ENCODE data around the gene EPHB2.

EPHB2 gene

DNA sequence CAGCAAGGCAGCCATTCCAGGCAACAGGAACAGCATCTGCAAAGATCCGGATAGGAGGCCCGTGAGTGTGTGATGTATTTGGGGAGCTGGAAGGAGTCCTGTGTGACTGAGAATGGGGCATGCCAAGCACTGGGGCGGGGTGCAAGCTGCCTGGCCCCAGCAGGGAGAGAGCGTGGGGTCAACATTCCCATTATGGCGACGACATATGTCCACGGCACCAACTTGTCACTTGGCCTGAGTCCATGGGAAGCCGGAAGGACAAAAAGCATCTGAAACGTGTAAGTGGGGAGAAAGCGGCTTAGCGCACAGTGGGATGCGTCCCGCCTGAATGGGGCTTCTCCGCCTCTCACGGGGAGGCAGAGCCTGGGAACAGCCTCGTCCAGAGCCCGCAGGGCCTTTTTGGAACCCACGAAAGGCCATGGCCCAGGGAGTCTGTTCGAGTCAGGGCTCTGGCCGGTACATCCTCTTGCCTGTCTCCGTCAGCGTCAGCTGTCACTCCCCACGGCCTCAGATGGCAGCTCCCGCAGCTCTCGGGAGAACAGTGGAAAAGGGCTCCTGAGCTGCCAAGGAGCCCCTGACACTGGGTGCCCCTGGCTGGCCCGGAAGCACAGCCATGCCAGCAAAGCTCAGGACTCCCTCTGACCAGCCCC lies 12.4 kb downstream of the EPHB2 start:
- DNase-seq (ENCODE audit: low read depth) = no peak

DNA sequence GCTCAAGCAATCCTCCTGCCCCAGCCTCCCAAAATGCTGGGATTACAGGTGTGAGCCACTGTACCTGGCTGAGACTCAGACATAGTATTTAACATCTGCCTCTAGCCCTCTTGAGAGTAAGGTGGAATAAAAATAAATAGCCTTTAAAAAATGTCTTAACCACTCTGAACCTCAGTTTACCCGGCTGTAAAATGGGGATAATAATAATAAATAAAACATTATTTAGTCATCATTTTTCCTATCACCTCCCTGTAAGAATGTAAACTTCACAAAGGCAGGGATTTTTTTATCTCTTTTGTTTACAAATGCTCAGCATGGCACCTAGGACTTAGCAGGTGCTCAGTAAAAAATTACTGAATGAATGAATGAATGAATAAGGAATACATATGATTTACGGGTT lies 17.2 kb downstream of the EPHB2 start:
- no peak for DNase-seq (ENCODE audit: low read depth)

DNA sequence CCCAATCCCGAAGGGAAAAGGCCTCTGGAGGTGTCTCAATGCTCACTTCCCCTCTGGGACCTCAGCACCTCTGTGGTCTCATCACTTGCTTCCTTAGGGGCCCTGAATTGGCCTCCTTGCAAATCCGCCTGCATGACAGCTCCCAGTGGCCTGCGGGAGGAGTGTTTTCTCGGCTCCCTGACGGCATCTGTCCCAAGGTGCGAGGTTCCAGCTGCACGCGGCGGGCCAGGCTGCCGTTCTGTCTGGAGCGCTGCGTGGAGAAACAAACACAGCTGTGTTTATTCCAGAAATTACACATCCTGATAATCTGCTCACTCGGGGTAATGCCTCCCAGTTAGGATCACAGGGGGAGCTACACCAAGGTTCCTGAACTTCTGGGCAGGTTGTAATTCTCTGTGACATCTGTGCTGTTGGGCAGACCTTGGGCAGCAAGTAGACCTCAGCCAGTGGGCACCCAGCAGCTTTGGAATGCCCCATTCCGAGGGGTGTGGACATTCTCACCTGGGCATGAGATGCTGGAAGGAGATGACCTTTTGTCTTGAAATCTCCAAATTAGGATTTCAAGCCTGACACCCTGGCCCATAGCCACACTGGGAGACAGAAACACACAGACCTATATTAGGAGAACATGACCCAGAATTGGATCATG lies 18.2 kb downstream of the EPHB2 start:
- no peak for DNase-seq (ENCODE audit: low read depth)

DNA sequence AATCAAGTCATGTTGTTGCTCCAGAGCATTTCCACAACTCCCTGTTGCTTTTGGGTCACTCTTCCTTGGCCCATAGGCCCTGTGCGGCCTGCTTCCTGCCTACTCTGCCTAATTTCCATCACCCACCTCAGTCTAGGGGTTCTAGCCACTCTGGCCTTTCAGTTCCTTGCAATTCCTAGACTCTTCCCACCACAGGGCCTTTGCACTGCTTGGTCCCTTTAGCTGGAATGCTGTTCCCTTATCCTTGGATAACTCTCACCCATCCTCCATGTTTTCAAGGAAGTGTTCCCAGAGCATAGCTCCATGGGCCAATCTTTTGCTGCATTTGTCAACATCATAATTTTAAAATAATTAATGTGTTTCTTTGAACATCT lies 18.7 kb downstream of the EPHB2 start:
- no peak for DNase-seq (ENCODE audit: low read depth)

DNA sequence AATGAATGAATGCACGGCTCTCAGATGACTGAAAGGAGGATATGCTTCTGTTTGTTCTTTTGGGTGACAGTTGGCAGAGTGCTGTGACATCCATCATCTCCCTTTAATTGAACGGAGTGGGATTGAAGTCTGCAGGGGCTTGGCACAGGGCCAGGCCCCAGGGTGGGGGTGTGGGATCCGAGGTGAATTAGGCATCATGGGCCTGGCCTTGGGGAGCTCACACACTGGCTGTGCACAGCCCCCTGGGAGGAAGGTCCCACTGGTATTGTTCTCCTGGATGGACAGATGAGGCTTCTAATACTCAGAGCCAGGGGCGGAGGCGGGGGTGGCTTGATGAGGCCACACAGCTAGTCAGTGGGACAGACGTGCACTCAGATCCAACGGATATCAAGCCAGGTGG lies 19.3 kb downstream of the EPHB2 start:
- no peak for DNase-seq (ENCODE audit: low read depth)

DNA sequence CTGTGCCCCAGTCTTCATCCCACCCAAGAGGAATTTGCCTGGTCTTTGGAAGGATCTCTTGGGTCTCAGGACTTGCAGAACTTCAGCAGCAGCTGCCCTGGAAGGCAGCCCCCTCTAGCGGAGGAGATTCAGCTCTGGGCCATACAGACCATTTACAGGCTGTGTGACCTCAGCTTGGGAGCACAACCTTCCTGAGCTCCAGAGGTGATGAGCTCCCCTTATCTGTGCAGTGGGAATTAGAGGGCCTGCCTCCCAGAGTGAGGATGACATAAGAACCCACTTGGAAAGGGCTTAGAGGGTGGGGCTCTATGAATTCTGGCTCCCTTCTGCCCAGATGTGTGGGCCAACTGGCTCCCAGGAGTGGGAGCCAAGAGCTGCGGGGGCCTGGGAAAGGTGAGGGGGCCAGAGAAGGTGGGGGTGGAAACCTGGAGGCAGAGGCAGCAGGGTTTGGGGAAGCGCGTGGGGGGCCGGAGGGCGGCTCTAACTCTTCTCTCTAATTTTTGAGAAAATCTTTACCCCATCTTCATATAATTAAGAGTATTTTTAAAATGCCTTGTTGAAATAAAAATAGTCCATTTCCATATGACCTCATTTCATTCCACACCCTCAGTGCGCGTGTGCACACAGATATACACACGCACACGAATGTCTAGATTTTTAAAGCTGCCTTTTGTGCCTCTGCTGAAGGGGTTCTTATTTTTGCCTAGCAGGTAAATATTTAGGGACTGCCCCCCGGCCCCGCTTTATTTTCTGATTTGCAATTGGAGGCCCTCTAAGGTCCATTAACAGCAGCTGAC lies 21.5 kb downstream of the EPHB2 start:
- no peak for DNase-seq (ENCODE audit: low read depth)

DNA sequence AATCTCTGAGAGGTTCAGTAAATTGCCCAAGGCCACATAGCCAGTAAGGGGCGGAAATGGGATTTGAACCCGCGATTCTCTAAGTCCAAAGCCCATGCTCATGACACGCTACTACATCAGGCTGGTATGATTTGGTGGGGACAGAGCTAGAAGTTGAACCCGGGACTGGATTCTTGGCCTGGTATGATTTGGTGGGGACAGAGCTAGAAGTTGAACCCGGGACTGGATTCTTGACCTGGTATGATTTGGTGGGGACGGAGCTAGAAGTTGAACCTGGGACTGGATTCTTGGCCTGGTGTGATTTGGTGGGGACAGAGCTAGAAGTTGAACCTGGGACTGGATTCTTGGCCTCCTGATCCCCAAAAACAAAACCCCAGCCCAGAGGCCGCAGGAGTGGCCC lies 23.0 kb downstream of the EPHB2 start:
- no peak for DNase-seq (ENCODE audit: low read depth)

DNA sequence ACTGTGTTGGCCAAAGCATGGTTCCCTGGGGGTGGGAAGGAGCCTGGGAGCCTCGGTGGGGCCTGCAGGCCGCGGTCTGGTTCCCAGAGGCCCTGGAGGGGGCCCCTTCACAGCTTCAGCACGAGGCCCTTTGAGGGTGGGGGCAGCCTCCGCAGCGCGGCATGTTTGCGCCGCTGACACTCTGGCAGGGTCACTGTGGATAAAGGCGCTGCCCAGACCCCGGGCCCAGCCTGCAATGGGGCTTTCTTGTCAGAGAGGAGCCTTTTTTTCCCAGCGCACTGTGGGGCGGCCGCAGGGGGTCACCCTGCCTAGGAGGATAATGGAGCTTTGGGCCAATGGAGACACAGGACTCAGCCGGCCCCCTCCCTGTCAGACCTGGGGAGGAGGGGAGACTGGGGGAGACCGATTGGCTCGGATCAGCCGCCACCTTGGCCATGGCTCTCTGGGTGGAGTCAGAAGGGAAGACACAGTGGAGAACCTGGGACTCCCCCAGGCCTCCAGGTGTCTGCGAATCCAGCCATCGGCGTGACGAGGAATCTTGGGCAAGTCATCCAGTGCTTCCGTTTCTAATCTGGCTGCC lies 26.0 kb downstream of the EPHB2 start:
- no peak for DNase-seq (ENCODE audit: low read depth)

DNA sequence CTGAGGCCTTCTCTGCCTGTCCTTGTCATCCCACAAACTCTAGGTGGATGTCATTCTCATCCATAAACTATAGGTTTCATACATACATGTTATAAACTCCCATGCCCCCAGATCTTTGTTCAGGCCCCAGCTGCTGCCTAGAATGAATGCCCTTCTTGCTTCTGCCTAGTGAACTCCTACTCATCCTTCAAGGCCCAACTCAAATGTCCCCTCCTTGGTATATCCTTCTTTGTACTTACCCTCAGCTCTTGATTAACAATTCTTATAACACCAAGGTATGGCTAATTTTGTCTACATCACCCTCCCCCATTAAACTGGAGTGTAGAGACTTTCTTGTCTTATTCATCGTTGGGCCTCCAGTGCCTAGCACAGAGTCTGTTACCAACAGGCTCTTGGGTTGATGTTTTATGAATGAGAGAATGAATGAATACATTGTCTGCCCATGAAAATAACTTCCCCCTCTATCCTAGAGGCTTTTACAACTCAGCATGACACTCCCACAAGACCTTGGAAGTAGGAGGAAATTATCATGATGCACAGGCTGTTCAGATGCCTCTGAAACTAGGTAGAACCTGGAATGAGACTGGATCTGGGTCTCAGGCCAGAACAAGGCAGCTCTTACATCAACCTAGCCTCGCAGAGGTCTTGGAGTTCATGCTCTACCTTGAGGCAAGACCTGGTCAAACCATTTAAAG lies 26.9 kb downstream of the EPHB2 start:
- DNase-seq (ENCODE audit: low read depth) = no peak

DNA sequence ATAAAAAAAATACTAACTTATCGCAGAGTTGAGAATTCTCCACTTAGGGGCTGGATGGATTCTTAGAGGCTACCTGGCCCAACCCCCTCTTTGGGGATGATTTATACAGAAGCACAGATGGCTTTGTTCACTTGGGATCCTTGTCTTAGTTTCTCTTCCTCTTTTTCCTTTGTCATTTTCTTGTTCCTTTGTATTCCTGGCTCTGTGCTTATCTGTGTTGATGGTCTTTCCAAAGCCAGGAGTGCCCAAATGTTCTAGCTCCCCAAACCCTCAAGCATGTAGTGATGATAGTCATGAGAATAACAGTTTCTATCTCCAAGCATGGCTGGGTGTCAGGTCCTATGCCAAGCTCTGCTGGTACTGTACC lies 27.4 kb downstream of the EPHB2 start:
- no peak for DNase-seq (ENCODE audit: low read depth)

DNA sequence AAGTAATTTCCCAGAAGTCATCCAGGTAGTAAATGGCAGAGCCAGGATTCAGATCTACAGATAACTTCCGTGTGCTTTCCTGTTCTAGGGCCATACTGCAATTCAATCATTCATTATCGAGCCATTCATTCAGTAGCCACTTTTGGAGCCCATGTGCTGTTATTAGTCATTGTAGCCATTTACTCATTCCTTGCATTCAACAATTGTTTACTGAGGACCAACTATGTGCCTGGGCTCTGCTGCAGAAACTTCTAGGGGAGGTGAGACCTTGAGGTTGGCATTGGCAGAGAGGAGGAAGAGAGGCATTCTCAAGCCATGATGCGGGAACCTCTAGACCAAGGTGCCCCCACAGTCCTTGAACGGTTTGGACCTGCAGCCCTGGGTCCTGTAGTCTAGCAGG lies 27.9 kb downstream of the EPHB2 start:
- DNase-seq (ENCODE audit: low read depth) = no peak

DNA sequence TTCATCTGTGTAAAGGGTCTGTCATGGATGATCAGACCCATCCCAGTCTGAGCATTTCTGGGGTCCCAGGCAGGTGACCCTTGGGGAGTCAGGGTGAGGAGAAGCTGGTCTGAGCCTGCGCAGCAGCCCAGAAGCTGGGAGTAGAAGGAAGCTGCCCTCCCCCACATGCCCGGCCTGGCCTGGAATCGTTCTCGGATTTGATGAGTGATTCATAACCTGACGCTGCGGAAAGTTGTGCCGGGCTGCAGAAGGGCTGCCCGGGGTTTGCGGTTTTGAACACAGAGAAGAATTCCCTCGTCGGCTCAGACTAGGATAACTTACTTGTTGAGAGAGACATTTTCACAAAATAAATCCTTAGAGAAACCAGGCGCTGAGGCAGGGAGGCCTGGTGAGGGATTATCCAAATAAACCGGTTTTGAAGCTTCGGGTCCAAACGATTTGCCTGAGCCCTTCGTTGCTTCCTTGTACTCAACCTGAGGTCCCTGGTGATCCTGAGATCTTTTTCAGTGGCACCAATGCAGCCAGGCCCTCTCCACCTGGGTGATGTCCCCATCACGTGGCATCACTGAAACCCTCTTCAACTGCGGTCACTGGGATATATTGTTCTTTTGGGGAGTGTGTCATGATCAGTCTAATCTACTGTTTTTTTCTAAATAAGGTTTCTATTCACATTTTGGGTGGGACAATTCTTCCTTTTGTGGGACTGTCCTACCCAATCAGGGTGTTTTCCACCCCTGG lies 29.2 kb downstream of the EPHB2 start:
- DNase-seq (ENCODE audit: low read depth) = no peak

DNA sequence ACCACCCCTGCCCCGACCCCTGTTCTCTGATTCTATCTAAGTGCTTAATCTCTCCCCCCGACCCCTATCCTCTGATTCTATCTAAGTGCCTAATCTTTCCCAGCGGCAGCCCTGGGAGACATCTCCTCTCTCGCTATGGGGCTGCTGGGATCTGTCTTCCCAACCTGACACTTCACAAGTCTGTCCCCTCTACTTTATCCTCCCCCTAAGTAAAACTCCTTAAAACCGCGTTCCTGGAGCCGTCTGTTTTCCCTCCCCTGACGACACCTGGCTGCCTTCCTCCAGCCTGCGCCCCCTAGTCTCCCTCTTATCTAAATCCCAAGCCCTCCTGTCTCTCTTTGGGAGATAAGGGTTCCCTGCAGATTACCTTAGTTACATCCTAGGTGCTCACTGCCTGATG lies 30.5 kb downstream of the EPHB2 start:
- no peak for DNase-seq (ENCODE audit: low read depth)

DNA sequence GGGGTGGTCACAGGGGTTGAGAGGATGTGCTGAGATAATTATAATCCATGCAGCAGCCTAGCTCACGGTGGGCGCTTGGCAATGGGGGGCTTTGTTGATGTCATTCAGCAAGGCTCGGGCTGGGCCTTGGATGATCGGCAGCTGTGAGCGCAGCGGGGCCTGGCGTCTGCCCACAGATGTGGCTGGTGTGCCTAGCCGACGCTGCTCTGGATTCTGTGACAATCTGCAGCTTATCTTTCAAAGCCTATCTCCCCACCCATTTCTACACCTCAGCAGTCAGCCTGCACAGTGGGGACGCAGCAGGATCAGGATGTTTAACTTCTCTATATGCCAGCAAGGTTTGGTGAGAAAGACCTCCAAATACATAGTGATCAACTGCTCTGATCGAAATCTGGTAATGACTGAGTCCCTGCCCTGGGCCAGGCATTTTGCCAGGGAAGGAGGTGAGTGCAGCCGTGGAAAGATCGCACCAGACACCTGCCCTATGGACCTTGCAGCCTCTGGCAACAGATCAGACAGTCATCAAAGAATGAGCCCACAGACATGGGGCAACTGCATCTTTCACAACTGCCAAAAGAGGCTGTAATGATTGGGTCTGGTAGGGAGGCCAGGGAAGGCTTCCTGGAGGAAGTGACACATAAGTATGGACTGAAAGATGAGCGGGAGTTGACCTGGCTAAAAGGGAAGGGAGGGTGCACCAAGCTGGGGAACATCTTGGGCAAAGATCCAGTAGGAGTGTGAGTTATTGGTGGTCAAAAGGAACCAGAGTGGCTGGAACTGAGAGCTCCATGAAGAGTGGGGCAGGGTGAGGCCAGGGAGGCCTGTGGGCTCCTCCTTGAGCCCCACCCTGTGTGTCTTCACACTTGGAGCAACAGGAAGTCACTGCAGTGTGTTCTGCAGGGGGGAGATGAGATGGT lies 35.3 kb downstream of the EPHB2 start:
- DNase-seq (ENCODE audit: low read depth) = no peak

DNA sequence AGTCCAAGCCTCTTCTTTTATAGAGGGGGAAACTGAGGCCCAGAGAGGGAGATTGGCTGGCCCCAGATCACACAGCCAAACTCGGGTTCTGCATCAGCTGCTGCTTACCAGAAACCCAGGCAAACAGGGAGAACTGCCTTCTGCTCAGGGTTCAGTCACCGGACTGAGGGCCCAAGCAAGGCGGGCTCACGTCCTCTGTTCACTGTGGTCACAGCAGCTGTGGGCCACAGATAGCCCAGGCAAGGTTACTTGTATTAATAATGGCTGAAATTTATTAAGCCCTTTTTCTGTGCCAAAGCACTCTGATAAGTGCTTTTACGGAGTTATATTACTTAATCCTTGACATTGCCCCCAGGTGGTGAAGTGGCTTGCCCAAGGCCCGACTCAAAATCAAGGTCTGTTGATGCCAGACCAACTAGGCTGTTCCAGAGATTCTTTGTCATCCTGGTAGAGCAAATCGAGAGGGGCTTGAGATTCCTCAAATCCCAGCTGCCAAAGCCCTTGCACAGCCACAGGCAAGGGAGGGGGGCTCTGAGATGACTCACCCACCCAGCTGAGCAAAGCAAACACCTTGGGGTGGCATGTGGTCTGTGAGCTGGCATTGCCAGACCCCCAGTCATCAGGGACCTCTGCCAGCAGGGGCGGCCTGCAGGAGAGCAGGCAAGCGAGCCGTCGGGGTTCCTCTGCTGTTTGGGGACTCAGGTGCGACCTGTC lies 36.5 kb downstream of the EPHB2 start:
- no peak for DNase-seq (ENCODE audit: low read depth)

DNA sequence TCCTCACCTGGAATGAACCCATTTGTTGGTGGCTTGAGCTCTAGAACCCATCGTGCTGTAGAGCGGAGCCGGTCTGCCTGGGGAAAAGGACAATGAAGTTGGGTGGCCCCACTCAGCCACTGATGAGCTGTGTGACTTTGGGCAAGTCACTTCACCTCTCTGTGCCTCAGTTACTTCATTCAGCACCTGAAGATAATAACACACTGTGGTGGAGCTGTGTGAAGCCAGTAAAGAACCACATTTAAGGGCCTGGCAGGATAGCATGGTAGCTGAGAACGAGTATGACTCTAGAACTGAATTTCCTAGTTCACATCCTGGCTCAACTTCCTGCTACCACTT lies 37.1 kb downstream of the EPHB2 start:
- no peak for DNase-seq (ENCODE audit: low read depth)

DNA sequence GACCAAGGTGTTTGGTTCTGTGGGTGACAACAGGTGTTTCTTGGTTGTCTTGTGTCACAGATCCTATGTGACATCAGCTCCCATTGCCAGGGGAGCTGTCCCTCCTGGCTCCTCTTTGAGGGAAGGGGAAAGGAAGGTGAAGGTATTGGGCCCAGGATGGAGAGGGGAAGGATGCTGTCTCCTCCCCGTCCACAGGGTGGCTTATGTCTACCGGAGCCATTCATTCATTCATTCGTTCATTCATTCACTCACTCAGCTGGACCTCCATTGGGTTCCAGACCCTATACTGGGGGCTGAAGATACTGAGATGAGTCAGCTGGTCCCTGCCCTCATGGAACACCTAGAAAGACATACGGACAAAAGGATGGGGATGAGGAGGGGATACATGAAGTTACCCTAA lies 38.9 kb downstream of the EPHB2 start:
- no peak for DNase-seq (ENCODE audit: low read depth)

DNA sequence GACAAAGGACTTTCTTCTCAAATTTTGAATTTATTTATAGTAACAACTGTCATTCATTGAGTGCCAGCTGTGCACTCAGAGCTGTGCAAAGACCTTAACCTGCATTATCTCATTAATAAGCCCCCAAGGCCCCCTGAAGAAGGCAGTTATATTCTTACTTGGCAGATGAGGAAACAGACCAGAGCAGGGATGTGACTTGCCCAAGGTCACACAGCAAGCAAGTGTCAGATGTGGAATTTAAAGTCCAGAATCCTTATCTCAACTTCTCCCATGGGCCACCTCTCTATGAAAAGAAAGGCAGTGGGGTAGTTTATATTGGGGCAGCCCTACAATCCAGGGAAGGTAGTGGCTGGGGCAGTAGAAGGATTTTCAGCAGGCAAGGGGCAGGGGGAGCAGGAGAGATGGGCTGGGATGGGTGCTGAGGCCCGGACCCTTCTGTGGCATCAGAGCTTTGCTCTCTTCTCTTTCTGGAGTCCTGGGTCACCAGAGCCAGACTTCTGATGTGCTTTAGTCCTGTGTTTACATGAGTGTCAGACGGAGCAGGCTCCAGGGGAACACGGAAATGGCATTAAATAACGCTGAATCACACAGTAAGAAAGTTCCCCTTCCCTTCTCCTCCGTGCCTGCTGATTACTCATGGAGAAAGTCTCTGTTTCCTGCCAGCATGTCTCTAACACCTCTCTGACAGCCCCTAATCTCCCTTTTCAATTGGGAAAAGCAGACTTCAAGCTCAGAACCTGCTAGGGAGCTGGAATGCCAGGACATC lies 39.5 kb downstream of the EPHB2 start:
- no peak for DNase-seq (ENCODE audit: low read depth)

DNA sequence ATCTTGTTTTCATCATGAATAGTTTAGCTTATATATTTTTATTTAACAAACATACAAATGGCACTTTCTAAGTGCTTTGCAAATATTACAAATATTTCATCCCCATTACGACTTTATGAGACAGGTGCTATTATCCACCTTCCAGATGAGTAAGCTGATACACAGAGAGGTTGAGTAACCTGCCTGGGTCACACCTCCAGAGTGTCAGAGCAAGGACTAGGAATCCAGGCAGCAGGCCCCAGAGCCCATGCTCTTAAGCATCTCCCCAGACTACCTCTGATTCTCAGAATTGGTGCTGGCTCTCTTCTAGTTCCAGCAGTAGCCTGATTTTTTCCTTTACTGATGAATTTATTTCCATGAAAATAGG lies 40.0 kb downstream of the EPHB2 start:
- no peak for DNase-seq (ENCODE audit: low read depth)

DNA sequence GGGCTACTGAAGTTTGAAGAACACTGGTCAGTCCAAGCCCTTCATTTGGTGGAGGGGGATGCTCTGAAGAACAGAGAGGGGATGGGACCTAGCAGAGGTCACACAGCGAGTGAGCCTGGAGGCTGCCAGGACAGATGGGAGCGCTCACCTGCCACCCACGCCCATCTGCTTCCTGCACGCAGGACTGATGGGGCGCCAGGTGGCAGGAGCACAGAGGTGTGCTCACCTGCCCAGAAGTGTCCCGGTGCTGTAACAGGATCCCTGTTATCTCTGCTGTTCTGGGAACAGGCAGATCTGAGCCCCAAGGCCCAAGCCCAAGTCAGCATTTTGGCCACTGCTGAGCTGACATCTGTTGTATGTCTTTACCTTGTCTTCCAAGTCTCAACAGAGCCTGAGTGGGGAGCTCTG lies 40.5 kb downstream of the EPHB2 start:
- no peak for DNase-seq (ENCODE audit: low read depth)

All from stimulated activated CD4-positive, alpha-beta T cell treated with anti-CD3 and anti-CD28 coated beads, Interleukin-2, amount 100 ng/mL, for 4 hours (primary cell).